Measurements from ENCODE around the gene SEPTIN2.

The SEPTIN2 gene

DNA sequence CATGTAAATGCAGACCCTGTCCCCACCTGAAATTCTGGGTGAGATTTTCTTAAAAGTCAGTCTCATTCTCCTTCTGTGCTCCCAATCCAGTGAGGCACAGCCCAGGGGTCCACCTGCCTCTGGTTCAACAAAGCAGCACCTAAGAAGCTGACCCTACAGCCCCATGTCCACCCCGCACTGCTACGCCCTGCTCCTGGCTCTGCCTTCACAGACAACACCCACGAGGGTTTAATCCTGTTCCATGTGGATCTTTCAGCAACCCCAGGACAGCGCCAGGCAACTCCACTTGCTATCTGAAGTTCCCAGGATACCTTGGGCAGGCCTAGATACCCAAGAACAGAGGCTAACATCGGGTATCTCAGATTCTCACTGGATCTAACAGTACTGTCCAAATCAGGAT lies 45.2 kb upstream of the SEPTIN2 start:
- DNase-seq (ENCODE audit: extremely low spot score), result no peak
- TF ChIP-seq, protein P1, sequence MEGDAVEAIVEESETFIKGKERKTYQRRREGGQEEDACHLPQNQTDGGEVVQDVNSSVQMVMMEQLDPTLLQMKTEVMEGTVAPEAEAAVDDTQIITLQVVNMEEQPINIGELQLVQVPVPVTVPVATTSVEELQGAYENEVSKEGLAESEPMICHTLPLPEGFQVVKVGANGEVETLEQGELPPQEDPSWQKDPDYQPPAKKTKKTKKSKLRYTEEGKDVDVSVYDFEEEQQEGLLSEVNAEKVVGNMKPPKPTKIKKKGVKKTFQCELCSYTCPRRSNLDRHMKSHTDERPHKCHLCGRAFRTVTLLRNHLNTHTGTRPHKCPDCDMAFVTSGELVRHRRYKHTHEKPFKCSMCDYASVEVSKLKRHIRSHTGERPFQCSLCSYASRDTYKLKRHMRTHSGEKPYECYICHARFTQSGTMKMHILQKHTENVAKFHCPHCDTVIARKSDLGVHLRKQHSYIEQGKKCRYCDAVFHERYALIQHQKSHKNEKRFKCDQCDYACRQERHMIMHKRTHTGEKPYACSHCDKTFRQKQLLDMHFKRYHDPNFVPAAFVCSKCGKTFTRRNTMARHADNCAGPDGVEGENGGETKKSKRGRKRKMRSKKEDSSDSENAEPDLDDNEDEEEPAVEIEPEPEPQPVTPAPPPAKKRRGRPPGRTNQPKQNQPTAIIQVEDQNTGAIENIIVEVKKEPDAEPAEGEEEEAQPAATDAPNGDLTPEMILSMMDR (IDR thresholded peaks at IDR 0.05; ENCODE audit: control extremely low read depth, extremely low read depth, low read depth, missing control alignments), result no peak
- CTCF ChIA-PET, result no interaction called here
- POLR2A ChIA-PET, result interaction anchor here (1.3 kb wide), 1 partner anchor 44 kb away, joined by 3 read pairs; no protein-coding TSS in a partner anchor

DNA sequence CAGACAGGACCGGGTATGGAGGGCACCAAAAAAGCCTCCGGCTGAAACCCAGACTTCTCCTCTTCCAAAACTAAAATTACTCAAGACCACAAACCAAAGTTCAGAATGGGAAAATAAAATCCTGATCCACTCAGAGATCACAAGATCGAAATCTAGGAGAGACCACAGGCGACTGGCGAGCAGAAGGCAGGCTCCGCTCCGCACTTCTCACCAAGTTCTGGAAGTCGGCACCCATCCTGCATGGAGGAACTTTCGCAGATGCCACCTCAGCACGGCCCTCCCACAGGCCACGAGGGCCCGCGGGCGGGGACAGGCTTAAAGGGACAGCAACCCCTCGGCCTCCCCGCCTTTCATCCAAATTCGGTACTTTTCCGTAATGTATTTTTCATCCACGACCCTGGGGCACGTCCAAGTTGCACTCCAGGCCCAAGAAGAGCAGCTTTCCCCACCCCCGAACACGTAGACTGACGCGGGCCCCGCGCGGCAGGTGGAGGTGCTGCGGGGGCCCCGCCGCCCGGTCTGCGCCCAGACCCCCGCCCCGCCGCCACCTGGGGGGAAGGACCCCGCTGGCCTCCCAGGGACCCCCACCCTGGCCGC lies 43.9 kb upstream of the SEPTIN2 start:
- DNase-seq (ENCODE audit: extremely low spot score), result peak; percentile 71
- TF ChIP-seq, protein P1 (IDR thresholded peaks at IDR 0.05; ENCODE audit: control extremely low read depth, extremely low read depth, low read depth, missing control alignments), result no peak
- POLR2A ChIA-PET, result interaction anchor here (0.9 to 1.3 kb wide), 2 partner anchors 43 kb away, joined by 3 read pairs; no protein-coding TSS in a partner anchor
- CTCF ChIA-PET, result no interaction called here

DNA sequence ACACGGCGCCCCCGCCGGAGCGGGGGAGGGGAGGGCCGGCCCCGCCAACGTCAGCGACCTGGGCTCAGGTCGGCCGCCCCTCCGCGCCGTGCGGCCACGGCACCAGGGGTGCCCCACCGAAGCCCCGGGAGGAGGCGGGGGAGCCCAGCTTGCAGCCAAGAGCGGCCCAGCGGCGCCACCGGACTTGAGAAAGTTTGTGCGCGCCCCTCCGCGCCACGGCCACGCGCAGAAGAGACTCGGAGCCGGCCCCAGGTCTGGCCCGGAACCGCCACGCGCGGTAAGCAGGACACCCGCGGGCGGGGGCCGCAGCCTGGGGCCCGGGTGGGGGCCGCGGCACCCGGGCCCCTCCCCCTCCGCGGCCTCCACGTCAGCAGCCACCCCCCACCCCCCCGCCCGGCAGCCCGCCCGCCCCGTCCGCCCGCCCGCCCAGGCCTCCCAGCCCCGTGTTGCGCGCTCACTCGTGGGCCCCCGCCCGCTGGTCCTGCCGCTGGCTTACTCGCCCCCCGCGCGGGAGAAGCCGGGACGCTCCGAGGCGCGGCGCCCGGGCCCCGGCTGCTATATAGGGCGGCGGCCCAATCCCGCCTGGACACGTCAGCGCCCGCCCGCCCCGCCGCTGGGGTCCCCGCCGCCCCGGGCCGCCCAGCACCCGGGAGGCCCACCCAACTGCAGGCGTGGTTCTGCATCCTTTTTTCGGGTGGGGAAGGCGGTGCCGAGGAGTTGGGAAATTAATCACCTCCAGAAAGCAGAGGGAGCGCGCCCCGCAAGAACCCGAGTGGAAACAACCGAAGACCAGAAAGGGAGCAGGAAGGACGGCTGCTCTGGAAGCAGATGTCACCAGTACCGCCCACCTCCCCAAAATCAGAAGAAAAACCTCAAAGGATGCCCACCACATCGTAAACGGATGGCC lies 43.2 kb upstream of the SEPTIN2 start:
- ChIA-PET POLR2A (interaction anchor here (0.9 kb wide), 1 partner anchor 42 kb away, joined by 3 read pairs; no protein-coding TSS in a partner anchor), CTCF (no interaction called here)
- peak; percentile 83 for DNase-seq (ENCODE audit: extremely low spot score)
- TF ChIP-seq, protein P1 (IDR thresholded peaks at IDR 0.05; ENCODE audit: control extremely low read depth, extremely low read depth, low read depth, missing control alignments), result no peak

- no peak for DNase-seq (ENCODE audit: extremely low spot score)
- CTCF ChIA-PET, result interaction anchor here (2.3 kb wide), 1 partner anchor 10 kb away, joined by 7 read pairs; no protein-coding TSS in a partner anchor
Observed at GRCh38 chr2:241273210-241274020, 42.3 kb upstream of the SEPTIN2 start.

GRCh38 chr2:241274127-241274526 lies 41.6 kb upstream of the SEPTIN2 start:
- CTCF ChIA-PET, result interaction anchor here (1.2 to 2.3 kb wide), 3 partner anchors 9 to 19 kb away, joined by 4 to 7 read pairs (median 4); no protein-coding TSS in a partner anchor
- no peak for DNase-seq (ENCODE audit: extremely low spot score)
- POLR2A ChIA-PET, result no interaction called here
- TF ChIP-seq, protein P1 (IDR thresholded peaks at IDR 0.05; ENCODE audit: control extremely low read depth, extremely low read depth, low read depth, missing control alignments), result no peak

More at GRCh38 chr2:241273210-241274020, 42.3 kb upstream of the SEPTIN2 start:
- TF ChIP-seq, protein P1 (IDR thresholded peaks at IDR 0.05; ENCODE audit: control extremely low read depth, extremely low read depth, low read depth, missing control alignments), result no peak
- POLR2A ChIA-PET, result interaction anchor here (0.6 kb wide), 2 partner anchors 15 to 18 kb away, joined by 4 read pairs; no protein-coding TSS in a partner anchor

DNA sequence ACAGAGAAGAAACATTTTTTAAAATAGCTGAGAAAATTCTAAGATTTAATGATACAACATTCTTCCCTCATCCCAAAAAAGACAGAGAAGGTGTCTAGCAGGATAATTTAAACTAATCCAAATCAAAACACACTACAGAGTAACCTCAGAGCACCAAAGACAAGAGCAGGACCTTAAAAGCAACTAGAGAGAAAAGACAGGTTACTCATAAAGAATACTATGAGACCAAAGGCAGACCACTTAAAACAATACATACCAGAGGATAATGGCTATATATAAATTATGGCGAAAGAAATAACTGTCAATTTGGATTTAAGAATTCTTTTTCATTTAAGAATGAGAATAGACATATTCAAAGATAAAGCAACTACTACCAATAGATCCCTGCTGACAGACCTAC lies 40.2 kb upstream of the SEPTIN2 start:
- no peak for DNase-seq (ENCODE audit: extremely low spot score)
- ChIA-PET POLR2A (no interaction called here), CTCF (interaction anchor here (1.1 to 2.3 kb wide), 4 partner anchors 8 to 37 kb away, joined by 3 to 7 read pairs (median 4); no protein-coding TSS in a partner anchor)
- TF ChIP-seq, protein P1 (IDR thresholded peaks at IDR 0.05; ENCODE audit: control extremely low read depth, extremely low read depth, low read depth, missing control alignments), result no peak
